ENCODE measurements around the gene CFAP92.

The CFAP92 gene

GRCh38 chr3:128903501-128903900 lies 90.4 kb downstream of the CFAP92 start (continued):
- TF ChIP-seq PRDM4 (tag by site-specific recombination; IDR thresholded peaks at IDR 0.05), result no peak
- TF ChIP-seq ZNF658 (tag by site-specific recombination; IDR thresholded peaks at IDR 0.05), result no peak
- TF ChIP-seq ZNF747 (tag by site-specific recombination; IDR thresholded peaks at IDR 0.05), result no peak
- no peak for TF ChIP-seq ZNF175 (tag by site-specific recombination; IDR thresholded peaks at IDR 0.05)
- TF ChIP-seq ZBTB48 (tag by site-specific recombination; IDR thresholded peaks at IDR 0.05), result no peak

- Histone ChIP-seq H3K4me3 (ENCODE audit: low read depth, low read length) (no peak overlapping the region), H3K4me1 (ENCODE audit: control insufficient read depth, insufficient read depth, low read length) (no peaks in the 10 kb centered on the region), H3K27ac (ENCODE audit: extremely low read depth, low read depth, low read length) (no peak overlapping the region), H3K36me3 (ENCODE audit: control insufficient read depth in 2 of 2, insufficient read depth in 1 of 2, low read length in 2 of 2) (peaks cover 19 to 97% of the 10 kb centered on the region in 2 experiments; a peak in 2 of 3 replicates), H3K9me3 (ENCODE audit: control insufficient read depth, insufficient read depth, low read depth, low read length) (no peaks in the 10 kb centered on the region)
- TF ChIP-seq ZNF404 (tag by site-specific recombination; IDR thresholded peaks at IDR 0.05) (no peak), ZBTB26 (tag by site-specific recombination; optimal IDR thresholded peaks at IDR 0.05) (no peak), ZNF510 (tag by site-specific recombination; IDR thresholded peaks at IDR 0.05; ENCODE audit: insufficient replicate concordance) (no peak), IKZF3 (tag by site-specific recombination; IDR thresholded peaks at IDR 0.05) (no peak), ZNF488 (tag by site-specific recombination; IDR thresholded peaks at IDR 0.05) (no peak), ZNF292 (tag by site-specific recombination; IDR thresholded peaks at IDR 0.05; ENCODE audit: borderline replicate concordance, low read depth) (no peak), KLF8 (tag by site-specific recombination; IDR thresholded peaks at IDR 0.05) (no peak), ZBTB21 (tag by site-specific recombination; IDR thresholded peaks at IDR 0.05) (no peak), ZBTB7A (tag by site-specific recombination; IDR thresholded peaks at IDR 0.05; ENCODE audit: low read depth) (no peak), ZNF530 (tag by site-specific recombination; IDR thresholded peaks at IDR 0.05; ENCODE audit: low read depth) (no peak), ZNF324 (tag by site-specific recombination; IDR thresholded peaks at IDR 0.05) (no peak), SCRT1 (tag by site-specific recombination; IDR thresholded peaks at IDR 0.05; ENCODE audit: borderline replicate concordance) (no peak), ZBTB1 (tag by site-specific recombination; IDR thresholded peaks at IDR 0.05) (no peak), ZNF23 (tag by site-specific recombination; IDR thresholded peaks at IDR 0.05; ENCODE audit: borderline replicate concordance) (no peak), ZNF701 (tag by site-specific recombination; IDR thresholded peaks at IDR 0.05) (no peak), ZNF155 (tag by site-specific recombination; IDR thresholded peaks at IDR 0.05) (no peak), BCL11A (tag by site-specific recombination; IDR thresholded peaks at IDR 0.05; ENCODE audit: low read depth) (no peak), ATF2 (tag by site-specific recombination; IDR thresholded peaks at IDR 0.05; ENCODE audit: low read depth) (no peak)
- CTCF ChIA-PET, result no interaction called here
- POLR2A ChIA-PET, result no interaction called here
These were observed 91.5 kb downstream of the CFAP92 start for GRCh38 chr3:128902426-128902825.
